HEK293 (cell line): Measurements from ENCODE around the gene AKTIP.

ENCODE experiments used
- CTCF ChIA-PET: fragments of 350-600 bp; formaldehyde crosslinking; extraction: SDS; loops from one replicate; lab custom pipeline; 2021; ENCODE audit warnings: antibody characterized with exemption; lab: Yijun Ruan, JAX
- POLR2A ChIA-PET: fragments of 300-600 bp; formaldehyde crosslinking; extraction: SDS; loops from one replicate; lab custom pipeline; 2020; ENCODE audit warnings: antibody characterized with exemption, inconsistent platforms; lab: Yijun Ruan, JAX
- H3K27ac ChIP-seq: fragments of 200-500 bp; sonication (Bioruptor generic); 2 replicates; pipeline ENCODE4 v1.5.1; 2014; ENCODE audit warnings: low read depth, low read length, control low read depth, inconsistent platforms; ENCODE audit errors: extremely low read depth
- H3K36me3 ChIP-seq, 2 experiments: fragments of 200-500 bp in 1 of 2; sonication (Bioruptor generic) in 1 of 2; 1 replicate in 1 of 2; 2 replicates in 1 of 2; pipeline ENCODE4 v1.5.1; 2014 to 2017; ENCODE audit warnings: inconsistent platforms in 2 of 2, low read length in 2 of 2; ENCODE audit not compliant: control insufficient read depth in 2 of 2, insufficient read depth in 1 of 2
- H3K4me1 ChIP-seq: fragments of 200-500 bp; sonication (Bioruptor generic); 2 replicates; pipeline ENCODE4 v1.5.1; 2014; ENCODE audit warnings: mild to moderate bottlenecking, low read length, inconsistent platforms; ENCODE audit not compliant: control insufficient read depth, insufficient read depth
- H3K4me3 ChIP-seq: 2 replicates; pipeline ENCODE4 v1.5.1; 2011; ENCODE audit warnings: low read depth, mild to moderate bottlenecking, control low read depth, low read length, moderate library complexity
- H3K9me3 ChIP-seq: fragments of 200-500 bp; sonication (Bioruptor generic); 2 replicates; pipeline ENCODE4 v1.5.1; 2014; ENCODE audit warnings: low read depth, low read length, inconsistent platforms; ENCODE audit not compliant: control insufficient read depth, insufficient read depth
- BCL11A ChIP-seq: fragments of 450-650 bp; formaldehyde crosslinking; IDR thresholded peaks from 2 replicates; pipeline ENCODE4 v1.5.1; 2016; ENCODE audit warnings: low read depth, missing biosample characterization, missing genetic modification characterization
- FEZF1 ChIP-seq: fragments of 450-650 bp; formaldehyde crosslinking; IDR thresholded peaks from 2 replicates; pipeline ENCODE4 v1.5.1; 2016; ENCODE audit warnings: missing biosample characterization, missing genetic modification characterization
- HIC1 ChIP-seq: fragments of 450-650 bp; formaldehyde crosslinking; IDR thresholded peaks from 2 replicates; pipeline ENCODE4 v1.5.1; 2016; ENCODE audit warnings: missing biosample characterization, missing genetic modification characterization
- ZBTB48 ChIP-seq: fragments of 450-650 bp; formaldehyde crosslinking; IDR thresholded peaks from 2 replicates; pipeline ENCODE4 v1.5.1; 2016; ENCODE audit warnings: missing biosample characterization, missing genetic modification characterization
- ZNF140 ChIP-seq: fragments of 450-650 bp; formaldehyde crosslinking; IDR thresholded peaks from 2 replicates; pipeline ENCODE4 v1.5.1; 2016; ENCODE audit warnings: missing biosample characterization, missing genetic modification characterization
- ZNF18 ChIP-seq: fragments of 450-650 bp; formaldehyde crosslinking; IDR thresholded peaks from 2 replicates; pipeline ENCODE4 v1.5.1; 2016; ENCODE audit warnings: missing biosample characterization, missing genetic modification characterization
- ZNF26 ChIP-seq: fragments of 450-650 bp; formaldehyde crosslinking; IDR thresholded peaks from 2 replicates; pipeline ENCODE4 v1.5.1; 2016; ENCODE audit warnings: missing biosample characterization, missing genetic modification characterization
- ZNF398 ChIP-seq: fragments of 450-650 bp; formaldehyde crosslinking; IDR thresholded peaks from 2 replicates; pipeline ENCODE4 v1.5.1; 2017; ENCODE audit warnings: missing biosample characterization, missing genetic modification characterization
- ZNF513 ChIP-seq: fragments of 450-650 bp; IDR thresholded peaks from 2 replicates; pipeline ENCODE4 v1.5.1; 2018; ENCODE audit warnings: missing biosample characterization, missing genetic modification characterization
- ZNF530 ChIP-seq: fragments of 450-650 bp; formaldehyde crosslinking; IDR thresholded peaks from 2 replicates; pipeline ENCODE4 v1.5.1; 2016; ENCODE audit warnings: low read depth, missing biosample characterization, missing genetic modification characterization
- ZNF580 ChIP-seq: fragments of 450-650 bp; formaldehyde crosslinking; IDR thresholded peaks from 2 replicates; pipeline ENCODE4 v1.5.1; 2016; ENCODE audit warnings: missing biosample characterization, missing genetic modification characterization
- ZNF677 ChIP-seq: fragments of 450-650 bp; IDR thresholded peaks from 2 replicates; pipeline ENCODE4 v1.5.0; 2018; ENCODE audit warnings: missing biosample characterization, mild to moderate bottlenecking, missing genetic modification characterization, moderate library complexity
- ZNF704 ChIP-seq: fragments of 450-650 bp; formaldehyde crosslinking; IDR thresholded peaks from 2 replicates; pipeline ENCODE4 v1.5.1; 2016; ENCODE audit warnings: missing biosample characterization, missing genetic modification characterization
- ZNF707 ChIP-seq: fragments of 450-650 bp; formaldehyde crosslinking; IDR thresholded peaks from 2 replicates; pipeline ENCODE4 v1.5.1; 2016; ENCODE audit warnings: missing biosample characterization, missing genetic modification characterization
- ZNF747 ChIP-seq: fragments of 450-650 bp; formaldehyde crosslinking; IDR thresholded peaks from 2 replicates; pipeline ENCODE4 v1.5.1; 2016; ENCODE audit warnings: missing biosample characterization, missing genetic modification characterization
- ZNF768 ChIP-seq: fragments of 450-650 bp; formaldehyde crosslinking; IDR thresholded peaks from 2 replicates; pipeline ENCODE4 v1.5.1; 2018; ENCODE audit warnings: missing biosample characterization, mild to moderate bottlenecking, missing genetic modification characterization
- ZNF830 ChIP-seq: fragments of 450-650 bp; IDR thresholded peaks from 2 replicates; pipeline ENCODE4 v1.5.0; 2018; ENCODE audit warnings: missing biosample characterization, missing genetic modification characterization, low read depth, mild to moderate bottlenecking, moderate library complexity

AKTIP gene

GRCh38 chr16:53503270-53503923 is 388 bp upstream of the AKTIP start (continued):
- no peak for TF ChIP-seq ZNF18 (tag by site-specific recombination)
- peak; percentile 78; the same call in 1 of the 2 replicates for TF ChIP-seq ZNF580 (tag by site-specific recombination)

- CTCF ChIA-PET = no interaction called here
- POLR2A ChIA-PET = no interaction called here
- H3K27ac ChIP-seq = no peak overlapping the region
- peaks cover 3 to 29% of the 10 kb centered on the region in 2 experiments; a peak in 2 of 3 replicates for H3K36me3 ChIP-seq
- no peak overlapping the region for H3K4me3 ChIP-seq
- H3K9me3 ChIP-seq = no peaks in the 10 kb centered on the region
- TF ChIP-seq ZNF830 (tag by site-specific recombination) = no peak
- TF ChIP-seq ZNF768 (tag by site-specific recombination) = 0 out of 2 replicates have a peak, but pooled peaks have one; percentile 10
- peaks cover 16% of the 10 kb centered on the region for H3K4me1 ChIP-seq
Observed at GRCh38 chr16:53501216-53501859, 1.7 kb downstream of the AKTIP start.

- CTCF ChIA-PET = interaction anchor here (0.6 to 1.0 kb wide), 3 partner anchors 11 to 74 kb away, joined by 3 to 7 read pairs (median 6); no protein-coding TSS in a partner anchor
- TF ChIP-seq ZNF513 (tag by site-specific recombination) (no peak), ZNF707 (tag by site-specific recombination) (no peak), ZNF677 (no peak), FEZF1 (tag by site-specific recombination) (no peak), ZNF140 (no peak), ZNF747 (tag by site-specific recombination) (no peak), HIC1 (tag by site-specific recombination) (no peak), ZNF26 (no peak), ZBTB48 (tag by site-specific recombination) (no peak), ZNF704 (tag by site-specific recombination) (no peak), ZNF530 (tag by site-specific recombination) (no peak), BCL11A (tag by site-specific recombination) (no peak), ZNF398 (tag by site-specific recombination) (no peak)
- TF ChIP-seq, all 188 proteins: peak for 0
Observed at GRCh38 chr16:53498984-53499383, 4.0 kb downstream of the AKTIP start.

More at GRCh38 chr16:53498984-53499383, 4.0 kb downstream of the AKTIP start:
- POLR2A ChIA-PET = no interaction called here
- H3K36me3 ChIP-seq = peaks cover 3 to 52% of the 10 kb centered on the region in 2 experiments
- H3K4me3 ChIP-seq = no peak overlapping the region
- H3K4me1 ChIP-seq = peaks cover 12% of the 10 kb centered on the region; the same call in 1 of the 2 replicates
- H3K9me3 ChIP-seq = no peaks in the 10 kb centered on the region
- H3K27ac ChIP-seq = no peak overlapping the region
